Measurements from ENCODE around the gene LMO3.

LMO3 gene

GRCh38 chr12:16606117-16606200 is at the start of gene LMO3:
Gene LMO3, minus strand, starts transcription at chr12:16606162. Its CDS starts 5,302 bp downstream, at chr12:16600860.
- CTCF ChIA-PET: no interaction called here
- no peak for DNase-seq (ENCODE audit: low read depth, low spot score)

GRCh38 chr12:16636435-16637055 is 30.6 kb upstream of the LMO3 start:
- ChIA-PET CTCF (no interaction called here), POLR2A (no interaction called here)
- H3K4me3 ChIP-seq (ENCODE audit: low read depth, low read length): no peak overlapping the region
- no peak for DNase-seq (ENCODE audit: low read depth, low spot score)
- TF ChIP-seq CTCF (IDR thresholded peaks at IDR 0.05; ENCODE audit: insufficient read depth, low read length, missing control alignments): no peak

More at GRCh38 chr12:16606117-16606200, at the start of gene LMO3:
- no peak for TF ChIP-seq CTCF (IDR thresholded peaks at IDR 0.05; ENCODE audit: insufficient read depth, low read length, missing control alignments)
- H3K4me3 ChIP-seq (ENCODE audit: low read depth, low read length): peak within 1 kb of the TSS; percentile 36
- POLR2A ChIA-PET: no interaction called here

- TF ChIP-seq CTCF (IDR thresholded peaks at IDR 0.05; ENCODE audit: insufficient read depth, low read length, missing control alignments): no peak
- ChIA-PET POLR2A (no interaction called here), CTCF (interaction anchor here (0.6 kb wide), 1 partner anchor 13 kb away, joined by 3 read pairs; no protein-coding TSS in a partner anchor)
- H3K4me3 ChIP-seq (ENCODE audit: low read depth, low read length): no peak overlapping the region
- no peak for DNase-seq (ENCODE audit: low read depth, low spot score)
Observed at GRCh38 chr12:16634786-16635185, 28.8 kb upstream of the LMO3 start.

- TF ChIP-seq CTCF (IDR thresholded peaks at IDR 0.05; ENCODE audit: insufficient read depth, low read length, missing control alignments): no peak
- ChIA-PET CTCF (no interaction called here), POLR2A (no interaction called here)
- no peak overlapping the region for H3K4me3 ChIP-seq (ENCODE audit: low read depth, low read length)
- DNase-seq (ENCODE audit: low read depth, low spot score): no peak
Observed at GRCh38 chr12:16626991-16627390, 21.0 kb upstream of the LMO3 start.

- no peak overlapping the region for H3K4me3 ChIP-seq (ENCODE audit: low read depth, low read length)
- no peak for DNase-seq (ENCODE audit: low read depth, low spot score)
- TF ChIP-seq CTCF (IDR thresholded peaks at IDR 0.05; ENCODE audit: insufficient read depth, low read length, missing control alignments): no peak
- ChIA-PET CTCF (no interaction called here), POLR2A (no interaction called here)
Observed at GRCh38 chr12:16622338-16622737, 16.4 kb upstream of the LMO3 start.

- no peak for TF ChIP-seq CTCF (IDR thresholded peaks at IDR 0.05; ENCODE audit: insufficient read depth, low read length, missing control alignments)
- POLR2A ChIA-PET: no interaction called here
- no peak overlapping the region for H3K4me3 ChIP-seq (ENCODE audit: low read depth, low read length)
- CTCF ChIA-PET: no interaction called here
- DNase-seq (ENCODE audit: low read depth, low spot score): no peak
Observed at GRCh38 chr12:16619537-16619936, 13.6 kb upstream of the LMO3 start.
